Subcutaneous adipose tissue (tissue), 4 donors: ENCODE results near the gene OR2T4. TPM values are rescaled to one million over a fixed set of nuclear protein-coding genes. Genes with fewer than 3 reads are reported as not detected.

Experiments
- CTCF ChIP-seq: fragments of 450-650 bp; IDR thresholded peaks from one replicate; pipeline ENCODE4 v1.5.1; 2016; ENCODE audit warnings: low read depth, mild to moderate bottlenecking, control low read depth, antibody characterized with exemption, moderate library complexity
- total RNA-seq, 4 donors: library from RNA; depleted of rRNA; stranded (reverse); fragments of >200 nt; gene quantifications; one replicate each; pipeline ENCODE4 v1.1.0, GENCODE V29; 2016

OR2T4 gene
- total RNA-seq, 4 donors from 2014 or later = not detected

DNA sequence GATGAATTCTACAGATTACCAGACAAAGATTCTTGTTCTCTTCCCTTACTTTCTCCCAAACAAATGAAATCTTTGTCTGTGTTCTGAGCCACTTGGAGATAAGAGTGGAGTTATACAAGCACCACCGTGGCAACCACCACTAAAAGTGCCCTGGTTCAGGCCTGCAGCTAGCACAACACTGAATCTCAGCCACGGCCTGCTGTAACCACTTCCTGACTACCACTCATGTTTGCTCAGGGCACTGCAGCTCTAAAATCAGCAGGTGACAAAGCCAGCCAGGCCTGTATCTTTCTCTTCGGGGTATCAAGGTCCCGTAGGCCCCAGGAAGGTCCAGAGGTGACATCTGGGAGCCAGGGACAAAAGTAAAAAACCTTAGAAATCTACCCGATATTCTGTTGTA lies 10.9 kb downstream of the OR2T4 start:
- TF ChIP-seq CTCF = no peak

- TF ChIP-seq CTCF = no peak
These were observed 12.3 kb downstream of the OR2T4 start for GRCh38 chr1:248373761-248374160.

GRCh38 chr1:248375446-248375845 lies 14.0 kb downstream of the OR2T4 start, which contains the start of gene OR2T6:
Gene OR2T6, plus strand, starts transcription at chr1:248375746. Its CDS starts 11,863 bp downstream, at chr1:248387609.
- TF ChIP-seq CTCF = no peak

GRCh38 chr1:248376916-248377315 lies 15.5 kb downstream of the OR2T4 start:
- no peak for TF ChIP-seq CTCF

DNA sequence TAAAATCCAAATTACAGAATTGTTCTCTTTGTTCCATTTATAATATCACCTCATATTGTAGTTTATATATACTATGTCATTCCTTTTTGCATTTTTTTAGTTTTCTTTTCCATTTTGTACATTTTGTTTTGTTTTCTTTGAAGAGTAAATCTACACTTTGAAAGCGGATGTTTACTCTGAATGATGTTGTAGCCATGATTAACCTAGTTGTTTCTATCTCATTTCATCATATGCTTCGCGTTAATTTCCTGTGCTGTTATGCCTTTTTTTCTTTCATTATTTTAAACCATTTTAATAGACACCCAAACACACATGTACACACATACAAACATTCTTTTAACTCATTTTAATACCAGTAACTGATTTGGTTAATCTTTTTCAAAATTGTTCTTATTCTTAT lies 19.4 kb downstream of the OR2T4 start:
- no peak for TF ChIP-seq CTCF

GRCh38 chr1:248388426-248388825 lies 27.0 kb downstream of the OR2T4 start:
- no peak for TF ChIP-seq CTCF

DNA sequence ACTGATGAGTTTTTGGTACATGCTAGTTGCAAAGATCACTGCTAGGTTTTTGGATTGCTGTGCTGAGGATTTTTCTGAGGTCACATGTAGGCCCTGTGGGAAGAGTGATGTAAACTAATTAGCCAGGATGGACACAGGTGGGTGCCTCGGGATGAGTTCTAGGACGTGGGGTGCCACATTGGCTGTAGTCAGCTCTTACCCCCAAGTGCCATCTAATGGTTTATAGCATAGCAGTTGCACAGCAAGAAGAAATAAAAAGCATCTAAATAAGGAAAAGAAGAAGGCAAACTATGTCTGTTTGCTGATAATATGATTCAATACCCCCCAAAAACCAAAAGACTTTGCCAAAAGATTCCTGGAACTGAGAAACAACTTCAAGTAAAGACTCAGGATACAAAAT lies 31.6 kb downstream of the OR2T4 start:
- TF ChIP-seq CTCF = no peak
